ENCODE results near the gene TIAM1. TPM values are rescaled to one million over a fixed set of nuclear protein-coding genes. Genes with fewer than 3 reads are reported as not detected.

TIAM1 gene
- total and polyA plus RNA-seq, 9 donors: 3.6 to 26.7 (median 7.1) TPM

GRCh38 chr21:31382060-31382459 lies 38.0 kb upstream of the TIAM1 start:
- no peaks in the 10 kb centered on the region for H3K4me1 ChIP-seq (ENCODE audit: insufficient read depth)
- WGBS, 3 donors: 87 to 91% (median 89%) methylated on average over 5 of the region's 5 CpGs
- no peaks in the 10 kb centered on the region for H3K9me3 ChIP-seq
- intact Hi-C loops (cut with DNase I): no loop called here
- H3K27ac ChIP-seq: no peak overlapping the region
- DNase-seq: no peak
- H3K36me3 ChIP-seq: no peaks in the 10 kb centered on the region
- no peaks in the 10 kb centered on the region for H3K27me3 ChIP-seq
- TF ChIP-seq EP300 (IDR thresholded peaks at IDR 0.05) (no peak), CTCF (IDR thresholded peaks at IDR 0.05) (no peak), POLR2A (IDR thresholded peaks at IDR 0.05) (no peak)
- H3K4me3 ChIP-seq: no peak overlapping the region

- WGBS, 3 donors: 77 to 89% (median 83%) methylated on average over 8 of the region's 8 CpGs
- intact Hi-C loops (cut with DNase I): no loop called here
- TF ChIP-seq POLR2A (IDR thresholded peaks at IDR 0.05): no peak
- TF ChIP-seq EP300 (IDR thresholded peaks at IDR 0.05): no peak
- no peak for TF ChIP-seq CTCF (IDR thresholded peaks at IDR 0.05)
- Histone ChIP-seq H3K4me1 (ENCODE audit: insufficient read depth) (no peaks in the 10 kb centered on the region), H3K27ac (no peak overlapping the region), H3K9me3 (no peaks in the 10 kb centered on the region), H3K4me3 (no peak overlapping the region), H3K36me3 (no peaks in the 10 kb centered on the region), H3K27me3 (no peaks in the 10 kb centered on the region)
- DNase-seq: no peak
Observed at GRCh38 chr21:31376301-31376700, 32.2 kb upstream of the TIAM1 start.

GRCh38 chr21:31374395-31374794 lies 30.3 kb upstream of the TIAM1 start:
- 42 to 51% (median 42%) methylated on average over 4 of the region's 4 CpGs for WGBS, 3 donors
- no peak for TF ChIP-seq EP300 (IDR thresholded peaks at IDR 0.05)
- TF ChIP-seq POLR2A (IDR thresholded peaks at IDR 0.05): no peak
- no peak for TF ChIP-seq CTCF (IDR thresholded peaks at IDR 0.05)
- H3K9me3 ChIP-seq: no peaks in the 10 kb centered on the region
- no peaks in the 10 kb centered on the region for H3K36me3 ChIP-seq
- H3K27ac ChIP-seq: no peak overlapping the region
- H3K4me1 ChIP-seq (ENCODE audit: insufficient read depth): peaks cover 2% of the 10 kb centered on the region
- no peak for DNase-seq
- H3K27me3 ChIP-seq: no peaks in the 10 kb centered on the region
- intact Hi-C loops (cut with DNase I): no loop called here
- H3K4me3 ChIP-seq: no peak overlapping the region

- no peaks in the 10 kb centered on the region for H3K9me3 ChIP-seq
- intact Hi-C loops (cut with DNase I): no loop called here
- TF ChIP-seq CTCF (IDR thresholded peaks at IDR 0.05) (no peak), POLR2A (IDR thresholded peaks at IDR 0.05) (no peak), EP300 (IDR thresholded peaks at IDR 0.05) (no peak)
- H3K36me3 ChIP-seq: no peaks in the 10 kb centered on the region
- no peak for DNase-seq
- H3K4me3 ChIP-seq: no peak overlapping the region
- 91 to 97% (median 96%) methylated on average over 3 of the region's 3 CpGs for WGBS, 3 donors
- H3K27me3 ChIP-seq: no peaks in the 10 kb centered on the region
- H3K27ac ChIP-seq: no peak overlapping the region
- peaks cover 2% of the 10 kb centered on the region for H3K4me1 ChIP-seq (ENCODE audit: insufficient read depth)
Observed at GRCh38 chr21:31372471-31372765, 28.4 kb upstream of the TIAM1 start.
